HepG2 (cell line): ENCODE results near the gene NABP2. TPM values are rescaled to one million over a fixed set of nuclear protein-coding genes. Genes with fewer than 3 reads are reported as not detected.
"Not testable (repeated sequence)": the region's sequence is repeated elsewhere in the genome, so short reads cannot be mapped to it uniquely, and the experiment has no call there.

Source experiments
- ATAC-seq: fragments of 200-7000 bp; cut with Tn5 transposase; 3 replicates; pipeline ENCODE4 v1.9.1; 2020; ENCODE audit warnings: mild to moderate bottlenecking, moderate library complexity
- BruUV-seq: library from RNA; stranded (reverse); fragments of 400-500 nt; replicated peaks from 2 replicates; lab custom pipeline; 2021; lab: Mats Ljungman, UMichigan
- CTCF ChIA-PET: fragments of 300-600 bp; formaldehyde crosslinking; extraction: SDS; loops from one replicate; lab custom pipeline; 2021; ENCODE audit warnings: low total read pairs, inconsistent platforms, low intra/inter-chr PET ratio; lab: Yijun Ruan, JAX
- POLR2A ChIA-PET: fragments of 350-600 bp; sonication (Branson Sonifier 250); formaldehyde crosslinking; loops from one replicate; lab custom pipeline; 2020; ENCODE audit warnings: antibody characterized with exemption, inconsistent platforms; lab: Yijun Ruan, JAX
- DNase-seq: peaks from one replicate; pipeline ENCODE4 v3.0.0-alpha.2; 2015; ENCODE audit warnings: low spot score
- FAIRE-seq: peaks from 3 replicates; lab custom pipeline; 2011; peaks lifted over from hg19 to GRCh38; lab: Jason Lieb, UNC
- H2AFZ ChIP-seq: one replicate; pipeline ENCODE4 v1.6.1; 2011; ENCODE audit warnings: low read length, inconsistent platforms
- H3K27ac ChIP-seq: fragments of 300-600 bp; 3 replicates; pipeline ENCODE4 v1.8.0; 2011; ENCODE audit warnings: mixed run types, mild to moderate bottlenecking, mixed read lengths, low read length, inconsistent platforms; ENCODE audit not compliant: insufficient read depth; ENCODE audit errors: extremely low read length
- H3K27me3 ChIP-seq, 2 experiments: fragments of 200-600 bp in 1 of 2; 2 replicates in 1 of 2; 3 replicates in 1 of 2; pipeline versions ENCODE4 v1.6.0 to v1.8.0; 2011; ENCODE audit warnings: low read length in 2 of 2, mild to moderate bottlenecking in 2 of 2, moderate library complexity in 2 of 2, inconsistent platforms in 1 of 2; ENCODE audit not compliant: insufficient read depth in 2 of 2, control insufficient read depth in 1 of 2
- H3K36me3 ChIP-seq, 2 experiments: fragments of 200-600 bp in 1 of 2; replicated peaks in 1 of 2; 2 replicates in 1 of 2; 3 replicates in 1 of 2; pipeline versions ENCODE4 v1.5.1 to v1.8.0; 2011; ENCODE audit warnings: low read length in 2 of 2, inconsistent platforms in 1 of 2; ENCODE audit not compliant: insufficient read depth in 2 of 2, control insufficient read depth in 1 of 2
- H3K4me1 ChIP-seq: 2 replicates; pipeline ENCODE4 v1.5.1; 2012; ENCODE audit warnings: low read length, inconsistent platforms; ENCODE audit not compliant: insufficient read depth
- H3K4me2 ChIP-seq: 2 replicates; pipeline ENCODE4 v1.6.0; 2011; ENCODE audit warnings: low read depth, low read length, inconsistent platforms
- H3K4me3 ChIP-seq, 3 experiments: fragments of 200-600 bp in 1 of 3; sonication (generic), shearing (Covaris generic) in 1 of 3; replicated peaks in 1 of 3; 2 replicates each; pipeline ENCODE4 v1.5.1; 2011 to 2016; ENCODE audit warnings: low read length in 3 of 3, inconsistent platforms in 2 of 3, low read depth in 2 of 3, mild to moderate bottlenecking in 2 of 3, control low read depth in 1 of 3, mixed read lengths in 1 of 3; ENCODE audit not compliant: insufficient read depth in 1 of 3
- H3K79me2 ChIP-seq: one replicate; pipeline ENCODE4 v1.6.1; 2011; ENCODE audit warnings: low read length, inconsistent platforms; ENCODE audit not compliant: insufficient read depth
- H3K9ac ChIP-seq: 2 replicates; pipeline ENCODE4 v1.6.0; 2011; ENCODE audit warnings: mild to moderate bottlenecking, low read depth, low read length, inconsistent platforms; ENCODE audit not compliant: insufficient read depth
- H3K9me3 ChIP-seq: 2 replicates; pipeline ENCODE4 v1.5.1; 2012; ENCODE audit warnings: mild to moderate bottlenecking, low read length
- H4K20me1 ChIP-seq: 2 replicates; pipeline ENCODE4 v1.6.0; 2011; ENCODE audit warnings: inconsistent platforms, mild to moderate bottlenecking, low read length, moderate library complexity; ENCODE audit not compliant: insufficient read depth
- HNF4A ChIP-seq: sonication (generic); formaldehyde crosslinking; IDR thresholded peaks from 2 replicates; pipeline ENCODE4 v1.4.0; 2020; ENCODE audit warnings: missing genetic modification reagents
- SMAD3 ChIP-seq: sonication (generic); formaldehyde crosslinking; IDR thresholded peaks from 2 replicates; pipeline ENCODE4 v1.4.0; 2020; ENCODE audit warnings: missing genetic modification reagents
- ZBTB2 ChIP-seq: sonication (generic); formaldehyde crosslinking; IDR thresholded peaks from 2 replicates; pipeline ENCODE4 v1.8.0; 2022; ENCODE audit warnings: low read depth, missing genetic modification reagents
- WGBS: methylation state at CpG from one replicate; pipeline ENCODE4 v1.1.6; 2017; ENCODE audit warnings: low lambda C conversion rate; 5-methylcytosine and 5-hydroxymethylcytosine counted together
- in situ Hi-C: cut with HindIII; loops from 2 replicates; pipeline ENCODE4 v1.10.0; 2017; ENCODE audit warnings: low pct_unique_long_range_greater_than_20kb; ENCODE audit not compliant: extremely low pct_ligation_motif_present
- intact Hi-C: fragments of 100-400 bp; cut with micrococcal nuclease; formaldehyde crosslinking; loops from one replicate; pipeline ENCODE4 v1.10.0; 2022; ENCODE audit not compliant: unreplicated experiment
- polyA plus RNA-seq, 8 experiments: library from polyadenylated mRNA; depleted of rRNA in 3 of 8; stranded (reverse) in 7 of 8; unstranded in 1 of 8; fragments of >200 nt; fragmentation: Illumina TruSeq in 4 of 8; extraction: Trizol in 4 of 8; gene quantifications; 2 replicates each; pipeline versions ENCODE4 v1.2.1 to v1.2.3, GENCODE V29; 2011 to 2016; ENCODE audit warnings: low read depth in 4 of 8, missing spikeins in 1 of 8, mixed read lengths in 1 of 8; ENCODE audit not compliant: insufficient read depth in 1 of 8
- total RNA-seq, 5 experiments: library from RNA; depleted of rRNA; stranded (reverse); fragments of >200 nt; fragmentation: Illumina TruSeq; extraction: Trizol; gene quantifications; 2 replicates each; pipeline ENCODE4 v1.2.3, GENCODE V29; 2016; ENCODE audit warnings: low read depth in 1 of 5

Gene NABP2
- total and polyA plus RNA-seq, 2 of the 13 experiments (the other 11 are each of a cell fraction or from before 2014, with no cell fraction given), result 33.2 to 35.5 TPM

- Histone ChIP-seq H3K4me1 (peaks cover 22% of the 10 kb centered on the region), H3K36me3 (peaks cover 6 to 14% of the 10 kb centered on the region in 2 experiments; a peak in 3 of 5 replicates), H3K9ac (peak overlapping the region; percentile 69), H2AFZ (peak overlapping the region; percentile 49), H3K4me3 (peak overlapping the region; percentile 54 to 91 (median 83)), H3K27ac (peak overlapping the region; percentile 82), H3K4me2 (peak overlapping the region; percentile 99)
- TF ChIP-seq ZBTB2 (CRISPR knock-in tag) (0 out of 2 replicates have a peak, but pooled peaks have one; percentile 42), HNF4A (CRISPR knock-in tag) (peak; percentile 40; the same call in 1 of the 2 replicates), SMAD3 (CRISPR knock-in tag) (0 out of 2 replicates have a peak, but pooled peaks have one; percentile 47)
- DNase-seq, H3K27me3 ChIP-seq, in situ Hi-C loops, H3K9me3 ChIP-seq, H4K20me1 ChIP-seq, H3K79me2 ChIP-seq, ATAC-seq, FAIRE-seq: not testable (repeated sequence)
- ChIA-PET POLR2A (interaction anchor here (0.6 to 3.6 kb wide), 21 partner anchors 9 to 222 kb away, joined by 3 to 47 read pairs (median 6); partner anchors contain the start of genes ANKRD52, CNPY2, CS and ESYT1), CTCF (interaction anchor here (0.9 to 1.4 kb wide), 2 partner anchors 8 to 35 kb away, joined by 3 to 6 read pairs; partner anchors contain the start of gene ANKRD52)
- BruUV-seq, result TSS peak; percentile 33
- WGBS, result 30% methylated on average over 16 of the region's 16 CpGs
- intact Hi-C loops, result loop anchor here (2.0 kb wide), 2 partner anchors 21 to 73 kb away; no protein-coding TSS in a partner anchor
These were observed 42.0 kb downstream of the NABP2 start for GRCh38 chr12:56266068-56266692.
